ENCODE results near the gene GAP43.

Gene GAP43

DNA sequence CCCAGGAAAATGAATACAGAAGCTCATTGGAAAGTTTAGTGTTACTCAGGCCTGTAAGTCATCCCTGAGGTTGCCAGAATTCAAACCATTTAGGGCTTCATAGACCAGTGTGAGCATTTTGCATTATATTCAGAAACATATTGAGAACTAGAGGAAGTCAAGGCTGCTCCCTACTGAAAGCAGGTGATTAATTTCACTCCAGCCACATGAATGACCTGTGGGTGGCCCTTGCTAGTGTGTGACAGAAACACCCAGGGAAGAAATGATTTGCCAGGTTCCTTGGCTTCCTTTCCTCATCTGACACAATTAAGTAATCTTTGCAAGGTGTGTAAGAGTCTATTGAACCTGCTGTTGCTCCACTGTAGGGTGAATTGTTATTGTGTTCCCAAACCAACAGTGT, 61.8 kb downstream of the GAP43 start:
- no peak overlapping the region for H3K27ac ChIP-seq
- DNase-seq = no peak
- no peaks in the 10 kb centered on the region for H3K36me3 ChIP-seq
- H3K9me3 ChIP-seq (ENCODE audit: severe bottlenecking) = no peaks in the 10 kb centered on the region
- no peak overlapping the region for H3K4me3 ChIP-seq (ENCODE audit: low read depth, low read length)
- TF ChIP-seq, protein P1, sequence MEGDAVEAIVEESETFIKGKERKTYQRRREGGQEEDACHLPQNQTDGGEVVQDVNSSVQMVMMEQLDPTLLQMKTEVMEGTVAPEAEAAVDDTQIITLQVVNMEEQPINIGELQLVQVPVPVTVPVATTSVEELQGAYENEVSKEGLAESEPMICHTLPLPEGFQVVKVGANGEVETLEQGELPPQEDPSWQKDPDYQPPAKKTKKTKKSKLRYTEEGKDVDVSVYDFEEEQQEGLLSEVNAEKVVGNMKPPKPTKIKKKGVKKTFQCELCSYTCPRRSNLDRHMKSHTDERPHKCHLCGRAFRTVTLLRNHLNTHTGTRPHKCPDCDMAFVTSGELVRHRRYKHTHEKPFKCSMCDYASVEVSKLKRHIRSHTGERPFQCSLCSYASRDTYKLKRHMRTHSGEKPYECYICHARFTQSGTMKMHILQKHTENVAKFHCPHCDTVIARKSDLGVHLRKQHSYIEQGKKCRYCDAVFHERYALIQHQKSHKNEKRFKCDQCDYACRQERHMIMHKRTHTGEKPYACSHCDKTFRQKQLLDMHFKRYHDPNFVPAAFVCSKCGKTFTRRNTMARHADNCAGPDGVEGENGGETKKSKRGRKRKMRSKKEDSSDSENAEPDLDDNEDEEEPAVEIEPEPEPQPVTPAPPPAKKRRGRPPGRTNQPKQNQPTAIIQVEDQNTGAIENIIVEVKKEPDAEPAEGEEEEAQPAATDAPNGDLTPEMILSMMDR (IDR thresholded peaks at IDR 0.05; ENCODE audit: low read depth, low read length) = no peak
- no peaks in the 10 kb centered on the region for H3K27me3 ChIP-seq (ENCODE audit: insufficient read depth, low read depth, severe bottlenecking)

DNA sequence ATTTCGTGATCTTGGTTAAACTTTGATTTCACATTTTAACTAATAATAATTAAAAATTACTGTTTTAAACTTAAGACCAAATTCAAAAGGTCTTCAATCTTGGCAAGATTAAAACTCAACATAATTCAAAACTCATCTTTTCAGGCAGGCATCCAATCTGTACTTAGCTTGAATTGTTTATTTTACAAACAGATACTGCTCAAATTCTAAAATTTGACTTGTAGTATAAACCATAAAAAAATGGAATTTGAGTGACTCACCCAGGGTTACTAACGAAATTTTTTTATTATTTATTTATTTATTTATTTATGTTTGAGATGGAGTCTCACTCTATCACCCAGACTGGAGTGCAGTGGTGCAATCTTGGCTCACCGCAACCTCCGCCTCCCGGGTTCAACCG, 64.4 kb downstream of the GAP43 start:
- no peaks in the 10 kb centered on the region for H3K27me3 ChIP-seq (ENCODE audit: insufficient read depth, low read depth, severe bottlenecking)
- TF ChIP-seq, protein P1 (IDR thresholded peaks at IDR 0.05; ENCODE audit: low read depth, low read length) = no peak
- H3K9me3 ChIP-seq (ENCODE audit: severe bottlenecking) = no peaks in the 10 kb centered on the region
- no peaks in the 10 kb centered on the region for H3K36me3 ChIP-seq
- DNase-seq = no peak
- no peak overlapping the region for H3K4me3 ChIP-seq (ENCODE audit: low read depth, low read length)
- no peak overlapping the region for H3K27ac ChIP-seq

DNA sequence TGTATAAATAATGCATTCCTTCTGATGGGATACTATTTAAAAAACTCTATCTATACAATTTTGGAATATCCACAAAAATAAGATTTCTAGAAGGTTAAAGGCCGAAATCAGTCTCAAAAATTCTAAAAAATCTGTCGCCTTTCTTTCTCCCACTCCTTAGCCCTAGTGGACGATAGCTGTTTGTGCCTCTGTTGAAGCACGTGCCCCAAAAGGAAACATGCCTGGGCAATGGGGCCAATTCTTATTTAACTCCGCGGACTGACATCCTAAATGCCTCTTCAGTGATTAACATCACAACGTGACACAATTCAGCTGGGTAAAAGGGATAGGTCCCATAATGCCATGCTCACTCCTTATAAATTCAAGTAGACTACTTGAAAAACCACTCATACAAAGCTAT, 65.1 kb downstream of the GAP43 start:
- Histone ChIP-seq H3K27ac (no peak overlapping the region), H3K4me3 (ENCODE audit: low read depth, low read length) (no peak overlapping the region), H3K9me3 (ENCODE audit: severe bottlenecking) (no peaks in the 10 kb centered on the region), H3K27me3 (ENCODE audit: insufficient read depth, low read depth, severe bottlenecking) (no peaks in the 10 kb centered on the region), H3K36me3 (no peaks in the 10 kb centered on the region)
- DNase-seq = no peak
- TF ChIP-seq, protein P1 (IDR thresholded peaks at IDR 0.05; ENCODE audit: low read depth, low read length) = no peak

DNA sequence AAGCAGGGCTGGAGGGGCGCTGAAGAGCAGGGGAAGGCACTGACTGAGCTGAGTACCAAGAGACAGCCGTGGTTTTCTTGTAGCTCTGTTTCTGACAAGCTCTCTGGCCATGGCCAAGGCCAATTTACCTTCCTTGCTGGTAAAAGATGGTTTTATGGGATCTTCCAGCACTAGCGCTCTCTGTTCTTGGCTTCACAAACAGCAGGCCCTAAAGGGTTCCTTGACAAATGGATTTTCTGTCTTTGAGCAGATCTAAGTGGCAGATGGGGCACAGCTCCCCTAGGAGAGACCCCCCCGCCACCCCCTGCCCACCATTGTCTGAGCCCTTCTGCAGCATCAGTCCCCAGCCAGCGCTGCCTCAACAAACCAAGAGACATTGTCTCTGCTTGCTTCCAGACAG, 66.6 kb downstream of the GAP43 start:
- H3K27ac ChIP-seq = no peak overlapping the region
- no peaks in the 10 kb centered on the region for H3K36me3 ChIP-seq
- H3K4me3 ChIP-seq (ENCODE audit: low read depth, low read length) = no peak overlapping the region
- TF ChIP-seq, protein P1 (IDR thresholded peaks at IDR 0.05; ENCODE audit: low read depth, low read length) = no peak
- no peak for DNase-seq
- no peaks in the 10 kb centered on the region for H3K27me3 ChIP-seq (ENCODE audit: insufficient read depth, low read depth, severe bottlenecking)
- H3K9me3 ChIP-seq (ENCODE audit: severe bottlenecking) = no peaks in the 10 kb centered on the region

DNA sequence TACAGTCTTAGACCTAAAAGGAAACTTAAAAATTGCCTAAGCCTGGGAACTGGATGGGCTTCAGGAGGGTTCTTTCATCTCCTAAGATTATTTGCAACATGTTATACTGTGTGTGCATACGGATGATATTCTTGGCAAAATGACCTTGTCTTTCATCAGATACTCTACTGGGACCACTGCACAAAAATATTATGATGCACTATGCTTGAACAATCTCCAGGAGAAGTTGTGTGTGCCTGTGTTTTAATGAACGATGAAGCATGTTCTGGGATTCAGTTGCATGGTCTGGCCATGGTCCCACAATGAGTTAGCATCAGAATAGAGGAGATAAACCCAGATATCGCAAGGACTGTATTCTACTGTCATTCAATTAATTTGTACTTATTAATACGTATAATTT, 68.7 kb downstream of the GAP43 start:
- H3K4me3 ChIP-seq (ENCODE audit: low read depth, low read length) = no peak overlapping the region
- H3K9me3 ChIP-seq (ENCODE audit: severe bottlenecking) = no peaks in the 10 kb centered on the region
- H3K36me3 ChIP-seq = no peaks in the 10 kb centered on the region
- H3K27ac ChIP-seq = no peak overlapping the region
- TF ChIP-seq, protein P1 (IDR thresholded peaks at IDR 0.05; ENCODE audit: low read depth, low read length) = no peak
- no peaks in the 10 kb centered on the region for H3K27me3 ChIP-seq (ENCODE audit: insufficient read depth, low read depth, severe bottlenecking)
- no peak for DNase-seq

DNA sequence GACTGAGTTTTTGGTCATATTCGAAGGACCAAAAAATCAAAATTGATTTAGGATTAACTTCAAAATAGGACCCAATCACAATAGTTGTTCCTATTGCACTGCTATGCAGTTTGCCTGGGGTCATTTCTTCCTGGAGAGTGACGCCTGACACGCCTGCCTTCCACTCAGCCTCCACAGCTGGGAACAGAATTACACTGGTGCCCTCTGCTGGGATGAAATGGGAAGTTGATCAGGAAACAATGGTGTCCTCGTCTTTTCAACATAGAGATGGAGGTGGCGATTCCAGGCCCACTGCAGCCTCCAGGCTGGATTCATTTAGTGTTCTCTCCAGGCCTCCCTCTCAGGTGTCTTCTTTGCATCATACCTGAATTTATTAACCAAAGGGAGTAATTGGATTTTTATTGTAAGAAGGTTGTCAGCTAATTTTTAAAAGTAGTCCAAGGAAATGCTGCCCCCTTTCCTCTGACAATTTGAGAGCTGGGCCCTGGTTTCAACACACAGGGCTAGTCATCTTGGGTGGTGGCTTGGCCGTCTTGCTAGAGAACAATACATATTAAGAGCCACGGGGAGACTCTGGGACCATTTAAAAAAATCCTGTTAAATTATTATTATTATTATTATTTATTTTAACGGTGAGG, 69.7 kb downstream of the GAP43 start:
- H3K36me3 ChIP-seq = no peaks in the 10 kb centered on the region
- no peaks in the 10 kb centered on the region for H3K9me3 ChIP-seq (ENCODE audit: severe bottlenecking)
- TF ChIP-seq, protein P1 (IDR thresholded peaks at IDR 0.05; ENCODE audit: low read depth, low read length) = peak; percentile 76
- H3K27me3 ChIP-seq (ENCODE audit: insufficient read depth, low read depth, severe bottlenecking) = no peaks in the 10 kb centered on the region
- H3K27ac ChIP-seq = no peak overlapping the region
- no peak overlapping the region for H3K4me3 ChIP-seq (ENCODE audit: low read depth, low read length)
- peak; percentile 80 for DNase-seq

Data from WERI-Rb-1 (cell line).